H7 (cell line): ENCODE measurements around the gene DKK3. TPM values are rescaled to one million over a fixed set of nuclear protein-coding genes. Genes with fewer than 3 reads are reported as not detected.
A peak's percentile ranks its signal among the peaks of the same experiment; 100 is the strongest.

Experiments
- DNase-seq: peaks from one replicate; pipeline ENCODE4 v3.0.0; 2012
- H3K27me3 ChIP-seq: 2 replicates; pipeline ENCODE4 v1.6.0; 2011; ENCODE audit warnings: mild to moderate bottlenecking, low read length; ENCODE audit not compliant: control insufficient read depth, insufficient read depth
- H3K36me3 ChIP-seq: replicated peaks from 2 replicates; pipeline ENCODE4 v1.5.1; 2011; ENCODE audit warnings: low read length; ENCODE audit not compliant: control insufficient read depth, insufficient read depth
- H3K4me3 ChIP-seq: 2 replicates; pipeline ENCODE4 v1.5.1; 2011; ENCODE audit warnings: low read depth, mild to moderate bottlenecking, control low read depth, low read length, moderate library complexity; ENCODE audit not compliant: insufficient read depth
- total RNA-seq: library from RNA; depleted of rRNA; stranded (reverse); fragments of >200 nt; shearing (Covaris generic); gene quantifications from 2 replicates; pipeline ENCODE4 v1.2.3, GENCODE V29; 2014

Gene DKK3
- total RNA-seq, 1 experiment from 2014 or later, result 15.3 TPM

DNA sequence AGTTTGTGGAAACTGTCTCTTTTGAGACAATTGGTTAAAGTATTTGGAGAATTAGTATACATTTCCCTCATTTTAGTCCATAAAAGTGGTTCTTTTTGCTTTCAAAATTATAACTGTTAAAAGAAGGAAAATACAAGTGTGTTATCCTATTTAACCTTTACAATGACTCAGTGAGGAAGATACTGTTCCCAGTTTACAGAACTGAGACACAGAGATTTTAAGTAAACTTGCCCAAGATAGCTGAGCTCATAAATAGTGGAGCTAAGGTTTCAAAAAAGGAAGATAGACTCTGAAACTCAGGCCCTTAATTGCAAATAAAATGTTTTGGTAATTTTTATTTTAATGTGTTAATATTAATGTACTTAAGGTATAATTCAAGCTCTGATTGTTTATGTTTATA lies 58.9 kb downstream of the DKK3 start:
- no peak for DNase-seq

DNA sequence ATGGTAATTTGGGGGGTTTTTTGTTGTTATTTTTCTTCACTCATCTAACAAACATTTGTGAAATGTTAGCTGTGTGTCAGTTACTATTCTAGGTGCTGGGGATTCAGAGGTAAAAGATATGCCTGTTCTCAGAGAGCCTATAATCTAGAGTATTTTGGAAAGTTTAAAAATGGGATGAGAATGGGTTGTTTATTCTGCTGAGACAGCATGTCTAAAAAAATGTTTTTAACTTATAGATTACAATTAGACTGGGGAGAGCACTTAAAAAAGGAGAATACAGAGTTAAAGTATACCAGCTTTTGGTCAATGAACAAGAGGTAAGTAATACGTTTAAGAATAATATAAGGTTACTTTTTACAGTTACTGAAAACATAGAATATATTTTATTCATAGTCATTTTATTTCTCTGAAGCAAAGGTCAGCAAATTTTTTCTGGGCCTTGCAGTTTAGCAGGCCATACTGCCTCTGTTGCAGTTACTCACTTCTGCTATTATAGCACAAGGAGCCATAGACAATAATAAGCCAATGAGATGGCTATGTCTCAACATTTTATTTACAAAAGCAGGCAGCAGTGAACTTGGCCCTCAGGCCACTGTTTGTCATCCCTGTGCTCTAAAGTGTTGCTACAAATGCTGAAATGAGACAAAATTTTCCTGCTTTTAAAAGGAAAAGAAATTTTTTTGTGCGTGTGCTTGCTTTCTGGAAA lies 60.0 kb downstream of the DKK3 start:
- H3K27me3 ChIP-seq, result no peaks in the 10 kb centered on the region
- H3K4me3 ChIP-seq, result no peak overlapping the region
- no peak for DNase-seq
- no peaks in the 10 kb centered on the region; the same call in none of the 2 replicates for H3K36me3 ChIP-seq

More for the DNA sequence above, 58.9 kb downstream of the DKK3 start:
- Histone ChIP-seq H3K36me3 (no peaks in the 10 kb centered on the region; the same call in none of the 2 replicates), H3K4me3 (no peak overlapping the region), H3K27me3 (no peaks in the 10 kb centered on the region)

DNA sequence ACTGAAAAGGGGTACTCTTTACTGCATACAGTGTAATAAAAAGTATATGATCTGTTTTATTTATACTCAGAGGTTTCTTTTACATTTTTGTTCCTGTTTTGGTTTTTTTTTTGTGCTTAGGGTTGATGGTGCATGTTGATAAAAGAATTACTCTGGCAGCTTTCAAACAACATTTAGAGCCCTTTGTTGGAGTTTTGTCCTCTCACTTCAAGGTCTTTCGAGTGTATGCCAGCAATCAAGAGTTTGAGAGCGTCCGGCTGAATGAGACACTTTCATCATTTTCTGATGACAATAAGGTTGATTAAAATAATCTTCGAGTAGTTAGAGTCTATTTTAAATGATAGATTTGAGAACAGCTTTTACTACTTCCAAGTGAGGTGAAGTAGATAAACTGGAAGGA lies 60.6 kb downstream of the DKK3 start:
- no peaks in the 10 kb centered on the region for H3K27me3 ChIP-seq
- peaks cover under 1% of the 10 kb centered on the region for H3K36me3 ChIP-seq
- no peak overlapping the region for H3K4me3 ChIP-seq
- DNase-seq, result no peak

DNA sequence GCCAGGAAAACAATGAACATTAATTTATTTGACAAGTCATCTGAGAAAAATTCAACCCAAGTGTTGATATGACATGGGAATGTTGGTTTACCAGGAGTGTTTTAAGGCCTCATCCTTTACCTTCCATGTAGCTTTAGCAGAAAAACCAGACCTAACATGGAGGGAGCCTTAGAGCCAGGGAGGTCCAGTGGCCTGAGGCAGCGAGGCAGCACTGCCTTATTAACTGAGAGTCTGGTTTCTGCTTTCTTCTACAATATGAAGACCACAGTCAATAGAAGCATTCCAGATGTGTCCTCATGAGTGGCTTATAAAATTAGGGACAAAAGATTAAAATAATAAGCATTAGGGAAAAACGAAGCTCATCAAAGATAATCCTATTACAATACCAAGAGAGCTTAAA lies 61.5 kb downstream of the DKK3 start:
- no peak for DNase-seq
- no peak overlapping the region for H3K4me3 ChIP-seq
- peaks cover 3% of the 10 kb centered on the region for H3K36me3 ChIP-seq
- H3K27me3 ChIP-seq, result no peaks in the 10 kb centered on the region

DNA sequence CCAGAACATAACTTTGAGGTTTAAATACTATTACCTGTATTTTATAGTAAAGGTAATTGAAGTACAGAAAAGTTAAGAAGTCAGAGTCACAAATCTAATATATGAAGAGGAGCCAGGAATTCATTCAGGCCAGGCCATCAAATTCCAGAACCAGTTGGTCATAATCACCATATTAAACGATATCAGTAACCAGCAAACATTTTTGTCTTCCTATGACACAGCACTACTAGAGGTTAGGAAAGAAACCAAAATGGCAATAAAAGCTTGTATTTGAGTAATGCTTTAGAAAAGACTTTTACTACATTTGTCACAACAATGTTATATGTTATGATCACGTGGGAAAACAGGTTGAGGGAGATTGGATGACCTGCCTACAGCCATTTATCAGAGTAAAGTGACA lies 62.2 kb downstream of the DKK3 start:
- Histone ChIP-seq H3K36me3 (peaks cover 3% of the 10 kb centered on the region), H3K4me3 (no peak overlapping the region), H3K27me3 (no peaks in the 10 kb centered on the region)
- DNase-seq, result no peak

DNA sequence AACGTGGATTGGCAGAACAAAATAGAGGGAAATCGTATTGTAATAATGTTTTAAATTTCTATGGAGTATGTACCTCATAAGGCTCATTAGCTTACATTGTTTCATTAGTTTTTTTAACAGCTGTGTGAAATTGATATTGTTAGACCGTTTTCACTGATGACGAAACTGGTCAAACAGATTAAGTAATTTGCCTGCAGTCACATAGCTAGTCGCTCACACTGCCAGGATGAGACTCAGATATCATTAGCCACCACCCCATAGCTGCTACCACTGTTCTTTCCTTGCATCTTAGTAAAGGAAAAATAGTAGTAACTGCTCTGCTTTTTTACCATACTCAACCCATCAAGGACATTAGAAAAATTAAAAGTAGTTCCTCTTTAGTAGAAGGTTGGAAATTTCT lies 64.0 kb downstream of the DKK3 start:
- Histone ChIP-seq H3K36me3 (peaks cover 3% of the 10 kb centered on the region), H3K4me3 (no peak overlapping the region), H3K27me3 (no peaks in the 10 kb centered on the region)
- no peak for DNase-seq

DNA sequence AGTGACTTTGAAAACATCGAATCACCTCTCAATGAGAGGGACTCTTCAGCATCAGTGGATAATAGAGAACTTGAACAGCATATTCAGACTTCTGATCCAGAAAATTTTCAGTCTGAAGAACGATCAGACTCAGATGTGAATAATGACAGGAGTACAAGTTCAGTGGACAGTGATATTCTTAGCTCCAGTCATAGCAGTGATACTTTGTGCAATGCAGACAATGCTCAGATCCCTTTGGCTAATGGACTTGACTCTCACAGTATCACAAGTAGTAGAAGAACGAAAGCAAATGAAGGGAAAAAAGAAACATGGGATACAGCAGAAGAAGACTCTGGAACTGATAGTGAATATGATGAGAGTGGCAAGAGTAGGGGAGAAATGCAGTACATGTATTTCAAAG lies 65.8 kb downstream of the DKK3 start:
- DNase-seq, result no peak
- no peak overlapping the region for H3K4me3 ChIP-seq
- H3K27me3 ChIP-seq, result no peaks in the 10 kb centered on the region
- H3K36me3 ChIP-seq, result peaks cover 3% of the 10 kb centered on the region

DNA sequence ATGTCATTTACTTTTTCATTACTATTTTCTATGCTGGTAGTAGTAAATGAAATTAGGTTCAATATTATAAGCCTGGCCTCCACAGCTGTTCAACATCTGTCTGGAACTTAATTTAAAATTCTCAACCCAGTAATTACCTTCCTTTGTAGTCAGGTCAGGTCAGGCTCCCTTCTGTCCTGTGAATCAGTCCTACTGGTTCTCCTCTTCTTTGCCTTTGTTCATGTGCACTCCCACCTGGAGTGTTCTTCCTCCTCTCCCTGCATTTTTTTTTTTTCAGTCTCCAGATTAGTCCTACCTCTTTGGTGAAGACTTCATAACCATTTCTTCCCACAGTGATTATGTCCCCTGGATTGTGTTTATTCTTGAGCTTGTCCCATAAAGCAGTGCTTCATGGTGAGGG lies 67.9 kb downstream of the DKK3 start:
- peaks cover 3% of the 10 kb centered on the region for H3K36me3 ChIP-seq
- no peak for DNase-seq
- H3K4me3 ChIP-seq, result no peak overlapping the region
- H3K27me3 ChIP-seq, result no peaks in the 10 kb centered on the region

DNA sequence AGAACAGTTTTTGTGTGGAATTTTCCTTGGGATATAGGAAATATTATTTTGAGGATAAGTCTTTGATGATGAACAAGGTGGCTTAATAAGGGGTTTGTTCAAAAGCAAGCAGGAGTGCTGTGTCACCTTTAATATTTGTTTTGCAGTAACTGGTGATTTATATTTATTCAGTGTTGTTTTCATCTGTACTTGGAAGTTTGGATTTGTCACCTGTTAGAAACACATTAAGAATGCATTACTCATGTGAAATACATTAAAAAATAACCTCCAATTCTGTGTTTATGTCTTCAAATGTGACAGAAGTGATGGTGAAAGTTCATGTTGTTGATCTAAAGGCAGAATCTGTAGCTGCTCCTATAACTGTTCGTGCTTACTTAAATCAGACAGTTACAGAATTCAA lies 70.5 kb downstream of the DKK3 start:
- no peak for DNase-seq
- Histone ChIP-seq H3K36me3 (peaks cover 3% of the 10 kb centered on the region), H3K27me3 (no peaks in the 10 kb centered on the region), H3K4me3 (no peak overlapping the region)

DNA sequence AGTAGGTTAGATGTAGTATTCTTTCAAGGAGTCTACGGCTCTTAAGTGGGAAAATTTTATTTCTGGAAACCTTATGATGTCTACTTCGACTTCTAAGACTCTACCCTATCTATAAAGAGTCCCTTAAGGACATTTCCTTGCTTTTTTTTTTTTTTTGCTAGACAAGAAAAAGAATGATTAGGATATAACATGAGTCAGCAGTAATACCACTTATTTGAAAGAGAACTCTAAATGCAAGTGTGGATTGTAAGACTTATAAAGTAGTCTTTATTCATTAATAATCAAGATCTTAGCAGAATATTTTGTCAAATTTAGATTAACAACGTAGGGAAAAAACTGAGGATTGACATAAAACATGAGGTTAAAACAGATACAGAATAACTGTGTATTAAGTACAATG lies 71.0 kb downstream of the DKK3 start:
- no peaks in the 10 kb centered on the region; the same call in none of the 2 replicates for H3K36me3 ChIP-seq
- no peak overlapping the region for H3K4me3 ChIP-seq
- no peak for DNase-seq
- H3K27me3 ChIP-seq, result no peaks in the 10 kb centered on the region

DNA sequence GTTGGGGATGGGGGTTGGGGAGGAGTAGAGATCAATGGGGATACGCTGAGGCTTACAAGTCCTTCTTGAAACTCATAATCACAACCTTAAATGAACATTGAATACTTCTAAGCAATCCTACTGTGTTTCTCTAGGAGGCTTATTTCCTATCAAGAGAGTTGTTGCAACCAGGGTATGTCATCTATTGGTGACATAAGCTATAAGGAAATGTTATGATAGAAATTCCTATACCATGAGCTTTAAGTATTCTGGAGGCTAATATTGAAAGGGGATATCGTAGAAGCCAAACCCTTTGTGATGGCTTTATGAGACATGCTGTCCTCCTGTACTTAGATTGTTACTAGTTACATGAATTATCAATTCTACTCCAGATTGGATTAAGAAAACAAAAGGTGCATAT lies 72.9 kb downstream of the DKK3 start:
- no peak overlapping the region for H3K4me3 ChIP-seq
- H3K27me3 ChIP-seq, result no peaks in the 10 kb centered on the region
- no peaks in the 10 kb centered on the region; the same call in none of the 2 replicates for H3K36me3 ChIP-seq

DNA sequence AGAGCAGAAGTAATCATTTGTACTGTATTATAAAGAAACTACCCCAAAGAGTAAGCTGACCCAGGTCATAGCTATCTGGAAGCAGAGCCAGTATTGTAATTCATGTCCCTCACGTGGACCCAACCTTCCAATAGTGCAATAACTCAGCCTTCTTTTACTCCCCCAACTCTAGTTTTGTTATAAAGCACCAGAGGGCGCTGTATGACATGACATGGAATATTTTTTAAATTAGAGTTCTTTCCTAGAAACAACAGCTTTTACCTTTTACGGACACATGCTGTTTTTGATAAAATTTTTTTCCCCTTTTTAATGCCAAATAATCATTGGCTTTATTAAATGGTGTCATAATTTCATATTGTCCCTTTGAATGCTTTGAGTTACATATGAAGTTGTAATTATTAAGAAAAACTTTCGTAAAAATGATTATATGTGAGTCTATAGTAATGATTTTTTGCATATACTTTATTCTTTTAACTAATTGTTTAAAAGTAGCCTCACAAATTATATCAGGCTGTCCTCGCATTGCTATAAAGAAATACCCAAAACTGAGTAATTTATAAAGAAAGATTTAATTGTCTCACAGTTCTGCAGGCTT lies 76.9 kb downstream of the DKK3 start:
- Histone ChIP-seq H3K36me3 (no peaks in the 10 kb centered on the region; the same call in 1 of the 2 replicates), H3K27me3 (no peaks in the 10 kb centered on the region), H3K4me3 (no peak overlapping the region)
- DNase-seq, result peak; percentile 11

More for the DNA sequence above, 72.9 kb downstream of the DKK3 start:
- DNase-seq, result no peak

DNA sequence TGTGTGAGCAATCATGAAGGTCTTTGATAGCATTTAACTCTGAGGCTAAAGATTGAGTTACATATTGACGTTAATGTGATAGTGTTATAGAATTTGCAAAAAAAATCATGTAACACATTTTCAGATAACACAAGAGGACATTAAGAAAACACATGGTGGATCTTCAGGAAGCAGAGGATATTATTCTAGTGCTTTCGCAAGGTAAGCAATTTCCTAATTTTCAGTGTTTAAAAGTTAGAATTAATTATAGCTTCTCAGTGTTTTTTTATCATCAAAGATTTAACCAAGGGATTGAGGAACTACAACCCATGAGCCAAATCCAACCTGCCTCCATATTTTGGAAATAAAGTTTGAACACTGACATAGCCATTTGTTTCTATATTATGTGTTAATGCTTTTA lies 78.5 kb downstream of the DKK3 start:
- Histone ChIP-seq H3K27me3 (no peaks in the 10 kb centered on the region), H3K36me3 (no peaks in the 10 kb centered on the region), H3K4me3 (no peak overlapping the region)
- no peak for DNase-seq

DNA sequence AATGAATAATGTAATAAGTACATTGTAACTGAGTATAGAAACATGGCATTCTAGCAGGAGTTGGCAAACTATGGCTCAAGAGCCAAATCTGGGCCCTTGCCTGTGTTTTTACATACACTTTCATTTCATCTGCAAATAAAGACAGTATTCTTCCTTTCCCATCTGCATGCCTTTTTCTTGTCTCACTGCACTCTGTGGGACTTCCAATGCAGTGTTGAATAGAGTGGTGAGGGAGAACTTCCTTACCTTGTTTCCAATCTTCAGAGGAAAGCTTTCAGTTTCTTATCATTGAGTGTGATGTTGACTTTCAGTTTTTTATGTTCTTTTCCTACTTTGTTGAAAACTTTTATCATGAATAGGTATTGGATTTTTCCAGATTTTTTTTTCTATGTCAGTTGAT lies 84.6 kb downstream of the DKK3 start:
- Histone ChIP-seq H3K36me3 (no peaks in the 10 kb centered on the region), H3K4me3 (no peak overlapping the region), H3K27me3 (no peaks in the 10 kb centered on the region)
- no peak for DNase-seq

DNA sequence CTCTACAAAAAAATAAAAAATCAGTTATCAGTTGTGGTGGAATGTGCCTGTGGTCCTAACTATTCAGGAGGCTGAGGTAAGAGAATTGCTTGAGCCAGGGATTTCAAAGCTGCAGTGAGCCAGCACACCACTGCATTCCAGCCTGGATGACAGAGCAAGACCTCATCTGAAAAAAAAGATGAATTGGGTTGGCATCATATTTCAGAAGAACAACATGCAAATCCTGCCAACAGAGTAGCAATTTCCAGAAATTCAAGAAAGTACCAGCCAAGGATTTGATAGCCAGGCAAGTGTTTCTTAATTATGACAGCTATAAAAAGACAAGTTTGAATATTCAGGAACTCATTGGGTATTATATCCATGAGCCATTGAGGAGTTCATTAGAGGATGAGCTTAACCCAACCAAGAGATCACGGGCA lies 91.4 kb downstream of the DKK3 start:
- no peaks in the 10 kb centered on the region for H3K27me3 ChIP-seq
- no peak for DNase-seq
- H3K36me3 ChIP-seq, result no peaks in the 10 kb centered on the region
- H3K4me3 ChIP-seq, result no peak overlapping the region
